ENCODE data around the gene PRCC.
"Not testable (repeated sequence)": the region's sequence is repeated elsewhere in the genome, so short reads cannot be mapped to it uniquely, and the experiment has no call there.

The PRCC gene

GRCh38 chr1:156745881-156746280 is 21.5 kb upstream of the PRCC start:
- no peak for DNase-seq

- DNase-seq, result peak; percentile 45
Observed at GRCh38 chr1:156746406-156746727, 21.0 kb upstream of the PRCC start.

- peak; percentile 82 for DNase-seq
Observed at GRCh38 chr1:156746728-156747631, 20.4 kb upstream of the PRCC start.

- no peak for DNase-seq
Observed at GRCh38 chr1:156747742-156748669, 19.3 kb upstream of the PRCC start.

GRCh38 chr1:156748670-156749418 is 18.5 kb upstream of the PRCC start:
- DNase-seq, result no peak

- no peak for DNase-seq
Observed at GRCh38 chr1:156749419-156750118, 17.8 kb upstream of the PRCC start.

- DNase-seq, result peak; percentile 51
Observed at GRCh38 chr1:156750191-156750672, 17.1 kb upstream of the PRCC start.

GRCh38 chr1:156750711-156751450 is 16.5 kb upstream of the PRCC start:
- peak; percentile 50 for DNase-seq

GRCh38 chr1:156751451-156751756 is 15.9 kb upstream of the PRCC start, which contains the start of gene HDGF:
TSS of gene HDGF (minus strand) at chr1:156751675. CDS start at chr1:156751429, 246 bp downstream.
- DNase-seq, result no peak

GRCh38 chr1:156751757-156752481 is 15.4 kb upstream of the PRCC start:
- DNase-seq, result peak; percentile 97

- no peak for DNase-seq
Observed at GRCh38 chr1:156752843-156753482, 14.4 kb upstream of the PRCC start.

- DNase-seq, result no peak
Observed at GRCh38 chr1:156754219-156754618, 13.1 kb upstream of the PRCC start.

- DNase-seq, result no peak
Observed at GRCh38 chr1:156755527-156755950, 11.8 kb upstream of the PRCC start.

GRCh38 chr1:156756355-156756754 is 11.0 kb upstream of the PRCC start:
- no peak for DNase-seq

- DNase-seq, result not testable (repeated sequence)
Observed at GRCh38 chr1:156757572-156758253, 9.6 kb upstream of the PRCC start.

- DNase-seq, result no peak
Observed at GRCh38 chr1:156760092-156760795, 7.1 kb upstream of the PRCC start.

GRCh38 chr1:156760796-156761104 is 6.6 kb upstream of the PRCC start:
- no peak for DNase-seq

- not testable (repeated sequence) for DNase-seq
Observed at GRCh38 chr1:156765136-156765535, 2.2 kb upstream of the PRCC start.

- no peak for DNase-seq
Observed at GRCh38 chr1:156765666-156766065, 1.7 kb upstream of the PRCC start.

All from CD4-positive, alpha-beta T cell treated with Interleukin-21 for 1 hour (primary cell).